Duodenal mucosa (tissue), 2 donors: ENCODE data around the gene MIB2.
A peak's percentile ranks its signal among the peaks of the same experiment; 100 is the strongest.

Source experiments
- H3K27ac ChIP-seq: one replicate; pipeline ENCODE4 v1.7.0; 2013; ENCODE audit warnings: low read depth, low read length
- H3K27me3 ChIP-seq, 2 donors: one replicate each; pipeline ENCODE4 v1.7.0; 2013; ENCODE audit warnings: low read length in 2 of 2, control low read depth in 1 of 2; ENCODE audit not compliant: insufficient read depth in 2 of 2, control insufficient read depth in 1 of 2
- H3K36me3 ChIP-seq, 2 donors: one replicate each; pipeline ENCODE4 v1.7.0; 2013; ENCODE audit warnings: low read length in 2 of 2, control low read depth in 1 of 2; ENCODE audit not compliant: insufficient read depth in 2 of 2, control insufficient read depth in 1 of 2
- H3K4me1 ChIP-seq, 2 donors: one replicate each; pipeline ENCODE4 v1.7.0; 2013; ENCODE audit warnings: low read length in 2 of 2, control low read depth in 1 of 2; ENCODE audit not compliant: insufficient read depth in 2 of 2, control insufficient read depth in 1 of 2
- H3K4me3 ChIP-seq, 2 donors: one replicate each; pipeline ENCODE4 v1.7.0; 2013; ENCODE audit warnings: low read length in 2 of 2, low read depth in 1 of 2
- H3K9ac ChIP-seq, 2 donors: one replicate each; pipeline ENCODE4 v1.7.0; 2013; ENCODE audit warnings: low read length in 2 of 2, low read depth in 1 of 2
- H3K9me3 ChIP-seq, 2 donors: one replicate each; pipeline ENCODE4 v1.7.0; 2013; ENCODE audit warnings: low read length in 2 of 2, control low read depth in 1 of 2; ENCODE audit not compliant: control insufficient read depth in 1 of 2

The MIB2 gene

GRCh38 chr1:1603671-1604373 lies 11.5 kb upstream of the MIB2 start:
- no peak overlapping the region for H3K27ac ChIP-seq
- peaks cover 5 to 6% of the 10 kb centered on the region in 2 donors for H3K27me3 ChIP-seq
- no peak overlapping the region for H3K9ac ChIP-seq
- no peaks in the 10 kb centered on the region for H3K9me3 ChIP-seq
- H3K4me1 ChIP-seq = peaks cover 0 to 15% of the 10 kb centered on the region in 2 donors
- H3K4me3 ChIP-seq = no peak overlapping the region
- H3K36me3 ChIP-seq = no peaks in the 10 kb centered on the region

- Histone ChIP-seq H3K36me3 (no peaks in the 10 kb centered on the region), H3K9me3 (no peaks in the 10 kb centered on the region), H3K27ac (no peak overlapping the region), H3K4me1 (peaks cover 0 to 10% of the 10 kb centered on the region in 2 donors), H3K4me3 (no peak overlapping the region), H3K27me3 (peaks cover 5 to 6% of the 10 kb centered on the region in 2 donors), H3K9ac (no peak overlapping the region)
Observed at GRCh38 chr1:1604374-1605033, 10.8 kb upstream of the MIB2 start.

DNA sequence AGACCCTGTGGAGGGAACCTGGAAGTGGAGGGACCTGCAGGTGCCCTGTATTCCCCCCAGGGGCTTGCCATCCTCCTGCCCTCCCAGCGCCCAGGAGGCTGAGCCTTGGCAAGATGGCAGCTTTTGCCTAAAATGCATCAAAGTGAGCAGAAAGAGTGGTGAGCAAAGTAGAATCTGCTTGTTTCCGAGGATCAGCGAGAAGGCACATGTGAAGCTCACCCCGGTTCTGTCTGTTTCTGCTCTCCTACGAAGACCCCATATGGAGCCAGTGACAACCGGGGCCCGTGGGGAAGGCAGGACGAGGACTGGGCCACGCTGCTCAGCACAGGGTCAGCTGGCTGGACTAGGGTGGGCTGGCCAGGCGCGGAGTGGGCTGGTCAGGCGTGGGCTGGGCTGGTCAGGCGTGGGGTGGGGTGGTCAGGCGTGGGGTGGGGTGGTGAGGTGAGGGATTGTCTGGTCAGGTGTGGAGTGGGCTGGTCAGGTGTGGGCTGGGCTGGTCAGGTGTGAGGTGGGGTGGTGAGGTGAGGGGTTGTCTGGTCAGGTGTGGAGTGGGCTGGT lies 10.2 kb upstream of the MIB2 start:
- peaks cover 5 to 6% of the 10 kb centered on the region in 2 donors for H3K27me3 ChIP-seq
- no peak overlapping the region for H3K27ac ChIP-seq
- no peaks in the 10 kb centered on the region for H3K9me3 ChIP-seq
- H3K4me3 ChIP-seq = no peak overlapping the region
- H3K4me1 ChIP-seq = peaks cover 0 to 10% of the 10 kb centered on the region in 2 donors
- no peak overlapping the region for H3K9ac ChIP-seq
- H3K36me3 ChIP-seq = no peaks in the 10 kb centered on the region

GRCh38 chr1:1605724-1606123 lies 9.6 kb upstream of the MIB2 start:
- Histone ChIP-seq H3K9me3 (no peaks in the 10 kb centered on the region), H3K27me3 (peaks cover 5 to 6% of the 10 kb centered on the region in 2 donors), H3K27ac (no peak overlapping the region), H3K9ac (no peak overlapping the region), H3K36me3 (no peaks in the 10 kb centered on the region), H3K4me1 (peaks cover 0 to 5% of the 10 kb centered on the region in 2 donors), H3K4me3 (no peak overlapping the region)

DNA sequence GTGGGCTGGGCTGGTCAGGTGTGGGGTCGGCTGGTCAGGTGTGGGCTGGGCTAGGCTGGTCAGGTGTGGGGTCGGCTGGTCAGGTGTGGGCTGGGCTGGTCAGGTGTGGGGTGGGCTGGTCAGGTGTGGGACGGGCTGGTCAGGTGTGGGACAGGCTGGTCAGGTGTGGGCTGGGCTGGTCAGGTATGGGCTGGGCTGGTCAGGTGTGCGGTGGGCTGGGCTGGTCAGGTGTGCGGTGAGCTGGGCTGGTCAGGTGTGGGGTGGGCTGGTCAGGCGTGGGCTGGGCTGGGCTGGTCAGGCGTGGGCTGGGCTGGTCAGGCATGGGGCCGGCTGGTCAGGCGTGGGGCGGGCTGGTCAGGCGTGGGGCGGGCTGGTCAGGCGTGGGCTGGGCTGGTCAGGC lies 9.1 kb upstream of the MIB2 start:
- Histone ChIP-seq H3K4me3 (no peak overlapping the region), H3K36me3 (no peaks in the 10 kb centered on the region), H3K9me3 (no peaks in the 10 kb centered on the region), H3K9ac (no peak overlapping the region), H3K27ac (no peak overlapping the region), H3K4me1 (peaks cover 0 to 5% of the 10 kb centered on the region in 2 donors), H3K27me3 (peaks cover 2 to 5% of the 10 kb centered on the region in 2 donors)

DNA sequence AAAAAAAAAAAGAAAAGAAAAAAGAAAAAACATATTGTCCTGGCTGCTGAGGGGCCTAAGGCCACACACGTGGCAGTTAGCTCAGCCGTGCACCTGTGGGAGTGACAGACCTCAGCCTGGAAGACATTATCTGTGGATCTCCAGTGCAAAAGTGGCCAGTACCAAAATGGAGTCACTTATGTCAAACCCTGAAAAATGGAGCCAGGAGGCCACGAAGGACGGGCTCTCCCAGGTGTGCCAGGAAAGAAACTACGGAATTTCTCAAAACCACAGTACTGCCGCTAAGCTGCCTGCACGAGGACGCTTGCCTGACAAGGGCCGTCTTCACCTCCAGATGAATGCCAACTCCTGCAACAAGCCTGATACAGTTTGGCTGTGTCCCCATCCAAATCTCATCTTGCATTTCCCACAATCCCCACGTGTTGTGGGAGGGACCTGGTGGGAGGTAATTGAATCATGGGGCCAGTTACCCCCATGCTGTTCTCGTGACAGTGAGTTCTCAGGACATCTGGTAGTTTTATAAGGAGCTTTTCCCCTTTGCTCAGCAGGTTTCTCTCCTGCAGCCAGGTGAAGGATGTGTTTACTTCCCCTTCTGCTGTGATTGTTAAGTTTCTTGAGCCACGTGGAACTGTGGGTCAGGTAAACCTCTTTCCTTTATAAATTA lies 5.3 kb upstream of the MIB2 start:
- no peaks in the 10 kb centered on the region for H3K9me3 ChIP-seq
- no peaks in the 10 kb centered on the region for H3K36me3 ChIP-seq
- peaks cover 9 to 20% of the 10 kb centered on the region in 2 donors for H3K4me1 ChIP-seq
- H3K4me3 ChIP-seq = no peak overlapping the region
- H3K27ac ChIP-seq = no peak overlapping the region
- no peak overlapping the region for H3K9ac ChIP-seq
- no peaks in the 10 kb centered on the region for H3K27me3 ChIP-seq

DNA sequence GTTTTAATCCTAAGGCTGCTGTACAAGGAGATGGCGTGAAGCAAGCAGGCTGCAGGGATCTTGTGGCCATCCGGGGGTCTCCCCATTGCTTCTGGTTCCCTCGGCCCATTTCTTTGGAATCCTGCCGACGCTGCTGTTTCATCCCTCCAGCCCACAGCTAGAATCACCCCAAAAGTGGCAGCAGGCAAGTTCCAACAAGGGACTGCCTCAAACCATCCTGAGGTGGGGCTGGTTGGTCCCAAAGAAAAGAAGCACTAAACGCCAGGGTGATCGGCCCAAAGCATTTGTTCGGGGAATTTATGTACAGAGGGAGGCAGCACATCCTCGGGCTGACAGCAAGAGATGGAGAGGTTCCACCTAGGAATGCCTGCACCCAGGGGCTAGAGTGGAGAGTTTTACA lies 4.5 kb upstream of the MIB2 start:
- H3K27me3 ChIP-seq = no peaks in the 10 kb centered on the region
- no peak overlapping the region for H3K4me3 ChIP-seq
- no peak overlapping the region for H3K27ac ChIP-seq
- no peaks in the 10 kb centered on the region for H3K36me3 ChIP-seq
- H3K9me3 ChIP-seq = no peaks in the 10 kb centered on the region
- H3K9ac ChIP-seq = no peak overlapping the region
- H3K4me1 ChIP-seq = peaks cover 9 to 20% of the 10 kb centered on the region in 2 donors

- no peaks in the 10 kb centered on the region for H3K36me3 ChIP-seq
- peaks cover 16 to 24% of the 10 kb centered on the region in 2 donors for H3K4me1 ChIP-seq
- no peak overlapping the region for H3K27ac ChIP-seq
- H3K27me3 ChIP-seq = no peaks in the 10 kb centered on the region
- no peak overlapping the region for H3K9ac ChIP-seq
- H3K4me3 ChIP-seq = no peak overlapping the region
- no peaks in the 10 kb centered on the region for H3K9me3 ChIP-seq
Observed at GRCh38 chr1:1612104-1612400, 3.2 kb upstream of the MIB2 start.

DNA sequence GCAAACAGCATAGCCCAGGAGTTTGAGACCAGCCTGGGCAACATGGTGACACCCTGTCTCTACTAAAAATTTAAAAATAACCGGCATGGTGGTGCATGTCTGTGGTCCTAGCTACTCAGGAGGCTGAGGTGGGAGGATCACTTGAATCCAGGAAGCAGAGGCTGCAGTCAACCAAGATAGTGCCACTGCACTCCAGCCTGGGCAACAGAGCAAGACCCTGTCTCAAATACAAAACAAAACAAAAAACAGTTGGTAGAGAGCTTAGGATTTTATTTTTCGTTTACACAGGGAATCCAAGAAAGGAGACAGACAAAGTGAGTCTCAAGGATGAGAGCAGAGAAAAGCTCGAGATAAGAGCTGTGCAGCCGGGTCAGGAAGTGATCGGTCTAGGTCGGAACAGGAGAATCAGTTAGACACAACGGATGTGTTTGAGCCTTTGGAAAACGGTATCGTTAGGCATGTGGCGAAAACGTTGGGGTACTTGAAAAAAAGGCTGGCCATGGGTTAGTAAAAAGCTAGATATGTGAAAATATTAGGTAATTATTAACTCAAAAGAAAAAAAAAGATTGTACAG lies 1.7 kb upstream of the MIB2 start:
- Histone ChIP-seq H3K4me3 (peak overlapping the region; percentile 84 to 91), H3K27ac (no peak overlapping the region), H3K36me3 (peaks cover 0 to 8% of the 10 kb centered on the region in 2 donors), H3K9me3 (no peaks in the 10 kb centered on the region), H3K9ac (peak overlapping the region; percentile 29 to 94), H3K4me1 (peaks cover 19 to 28% of the 10 kb centered on the region in 2 donors), H3K27me3 (no peaks in the 10 kb centered on the region)
